ENCODE measurements around the gene SLC32A1. TPM values are rescaled to one million over a fixed set of nuclear protein-coding genes. Genes with fewer than 3 reads are reported as not detected.

SLC32A1 gene
- total RNA-seq, 1 experiment from 2014 or later, result not detected

DNA sequence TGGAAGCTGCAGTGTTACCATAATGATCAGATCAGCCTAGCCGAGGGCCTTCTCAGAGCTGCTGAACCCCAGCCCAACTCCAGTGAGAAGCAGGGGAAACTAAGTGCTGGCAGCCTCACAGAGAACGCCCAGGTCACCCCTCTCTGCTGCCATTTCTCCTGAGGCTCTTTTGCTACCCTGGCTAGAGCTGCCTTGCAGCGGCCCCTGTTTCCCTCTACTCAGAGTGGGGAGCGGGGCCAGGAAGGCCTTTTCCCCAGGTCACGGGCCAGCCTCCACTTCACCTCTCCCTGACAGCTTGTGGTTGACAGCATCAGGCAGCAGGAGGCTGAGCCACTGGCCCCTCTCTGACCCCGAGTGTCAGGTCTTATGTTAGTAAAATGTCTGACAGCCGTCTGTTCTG, 46.7 kb downstream of the SLC32A1 start:
- no peaks in the 10 kb centered on the region for H3K79me2 ChIP-seq (ENCODE audit: insufficient read depth, low read length)
- no peak overlapping the region for H2AFZ ChIP-seq (ENCODE audit: low read depth, low read length, poor library complexity, severe bottlenecking)
- TF ChIP-seq SP1 (IDR thresholded peaks at IDR 0.05; ENCODE audit: low read depth), result no peak
- TF ChIP-seq EZH2 (IDR thresholded peaks at IDR 0.05), result no peak
- TF ChIP-seq, protein P1, sequence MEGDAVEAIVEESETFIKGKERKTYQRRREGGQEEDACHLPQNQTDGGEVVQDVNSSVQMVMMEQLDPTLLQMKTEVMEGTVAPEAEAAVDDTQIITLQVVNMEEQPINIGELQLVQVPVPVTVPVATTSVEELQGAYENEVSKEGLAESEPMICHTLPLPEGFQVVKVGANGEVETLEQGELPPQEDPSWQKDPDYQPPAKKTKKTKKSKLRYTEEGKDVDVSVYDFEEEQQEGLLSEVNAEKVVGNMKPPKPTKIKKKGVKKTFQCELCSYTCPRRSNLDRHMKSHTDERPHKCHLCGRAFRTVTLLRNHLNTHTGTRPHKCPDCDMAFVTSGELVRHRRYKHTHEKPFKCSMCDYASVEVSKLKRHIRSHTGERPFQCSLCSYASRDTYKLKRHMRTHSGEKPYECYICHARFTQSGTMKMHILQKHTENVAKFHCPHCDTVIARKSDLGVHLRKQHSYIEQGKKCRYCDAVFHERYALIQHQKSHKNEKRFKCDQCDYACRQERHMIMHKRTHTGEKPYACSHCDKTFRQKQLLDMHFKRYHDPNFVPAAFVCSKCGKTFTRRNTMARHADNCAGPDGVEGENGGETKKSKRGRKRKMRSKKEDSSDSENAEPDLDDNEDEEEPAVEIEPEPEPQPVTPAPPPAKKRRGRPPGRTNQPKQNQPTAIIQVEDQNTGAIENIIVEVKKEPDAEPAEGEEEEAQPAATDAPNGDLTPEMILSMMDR (IDR thresholded peaks at IDR 0.05 in 2 of 3, conservative IDR thresholded peaks at IDR 0.05 in 1 of 3; ENCODE audit: borderline replicate concordance in 1 of 3, insufficient read depth in 1 of 3, low read depth in 2 of 3, low read length in 2 of 3), result no peak
- no peak for TF ChIP-seq TCF7L2 (IDR thresholded peaks at IDR 0.05; ENCODE audit: borderline replicate concordance, extremely low read depth, insufficient read depth, insufficient read length)
- no peak for TF ChIP-seq ZFX (IDR thresholded peaks at IDR 0.05)
- TF ChIP-seq POLR2AphosphoS5 (IDR thresholded peaks at IDR 0.05; ENCODE audit: low read depth, low read length), result no peak
- no peak for TF ChIP-seq CEBPB (IDR thresholded peaks at IDR 0.05; ENCODE audit: low read depth)
- TF ChIP-seq SIN3A (IDR thresholded peaks at IDR 0.05; ENCODE audit: low read depth), result no peak
- no peak for TF ChIP-seq JUND (IDR thresholded peaks at IDR 0.05)
- TF ChIP-seq, protein P2, sequence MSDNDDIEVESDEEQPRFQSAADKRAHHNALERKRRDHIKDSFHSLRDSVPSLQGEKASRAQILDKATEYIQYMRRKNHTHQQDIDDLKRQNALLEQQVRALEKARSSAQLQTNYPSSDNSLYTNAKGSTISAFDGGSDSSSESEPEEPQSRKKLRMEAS (IDR thresholded peaks at IDR 0.05), result no peak
- TF ChIP-seq ZNF274 (IDR thresholded peaks at IDR 0.05; ENCODE audit: low read depth, low read length), result no peak
- TF ChIP-seq EGR1 (IDR thresholded peaks at IDR 0.05; ENCODE audit: low read depth), result no peak
- no peak for TF ChIP-seq EZH2phosphoT487 (IDR thresholded peaks at IDR 0.05; ENCODE audit: borderline replicate concordance)
- no peak for TF ChIP-seq FOSL1 (IDR thresholded peaks at IDR 0.05; ENCODE audit: low read depth)
- TF ChIP-seq, protein P3, sequence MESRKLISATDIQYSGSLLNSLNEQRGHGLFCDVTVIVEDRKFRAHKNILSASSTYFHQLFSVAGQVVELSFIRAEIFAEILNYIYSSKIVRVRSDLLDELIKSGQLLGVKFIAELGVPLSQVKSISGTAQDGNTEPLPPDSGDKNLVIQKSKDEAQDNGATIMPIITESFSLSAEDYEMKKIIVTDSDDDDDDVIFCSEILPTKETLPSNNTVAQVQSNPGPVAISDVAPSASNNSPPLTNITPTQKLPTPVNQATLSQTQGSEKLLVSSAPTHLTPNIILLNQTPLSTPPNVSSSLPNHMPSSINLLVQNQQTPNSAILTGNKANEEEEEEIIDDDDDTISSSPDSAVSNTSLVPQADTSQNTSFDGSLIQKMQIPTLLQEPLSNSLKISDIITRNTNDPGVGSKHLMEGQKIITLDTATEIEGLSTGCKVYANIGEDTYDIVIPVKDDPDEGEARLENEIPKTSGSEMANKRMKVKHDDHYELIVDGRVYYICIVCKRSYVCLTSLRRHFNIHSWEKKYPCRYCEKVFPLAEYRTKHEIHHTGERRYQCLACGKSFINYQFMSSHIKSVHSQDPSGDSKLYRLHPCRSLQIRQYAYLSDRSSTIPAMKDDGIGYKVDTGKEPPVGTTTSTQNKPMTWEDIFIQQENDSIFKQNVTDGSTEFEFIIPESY (IDR thresholded peaks at IDR 0.05; ENCODE audit: extremely low read depth, insufficient replicate concordance, low read length), result no peak
- no peaks in the 10 kb centered on the region for H3K9me3 ChIP-seq (ENCODE audit: control insufficient read depth in 1 of 2, insufficient read depth in 1 of 2, low read depth in 1 of 2, low read length in 2 of 2)
- no peak overlapping the region for H3K4me3 ChIP-seq (replicated peaks in 1 of 2; ENCODE audit: low read depth in 1 of 2, low read length in 2 of 2)
- H3K36me3 ChIP-seq (ENCODE audit: control insufficient read depth in 1 of 2, insufficient read depth in 2 of 2, low read length in 2 of 2), result peaks cover 56 to 60% of the 10 kb centered on the region in 2 experiments
- ATAC-seq (no peak), DNase-seq (ENCODE audit: low read depth, low spot score) (no peak)
- H3K4me1 ChIP-seq (ENCODE audit: control insufficient read depth in 1 of 2, insufficient read depth in 2 of 2, low read length in 2 of 2), result peaks cover 6 to 11% of the 10 kb centered on the region in 2 experiments
- ChIA-PET POLR2A (no interaction called here), RAD21 (ENCODE audit: low non-redundant PET in 1 of 2, low total read pairs in 2 of 2, uncharacterized antibody in 2 of 2, unreplicated experiment in 2 of 2) (no interaction called here), CTCF (no interaction called here)
- intact Hi-C loops (cut with micrococcal nuclease), result no loop called here
- H3K4me2 ChIP-seq (ENCODE audit: low read length), result no peak overlapping the region
- H3K27me3 ChIP-seq (ENCODE audit: insufficient read depth, low read length), result no peaks in the 10 kb centered on the region
- BruUV-seq (replicated peaks), result no TSS peak
- H4K20me1 ChIP-seq (ENCODE audit: insufficient read depth), result no peaks in the 10 kb centered on the region
- H3K9me2 ChIP-seq (ENCODE audit: insufficient read depth), result no peaks in the 10 kb centered on the region
- H3K9ac ChIP-seq (ENCODE audit: low read length), result no peak overlapping the region
- H3K27ac ChIP-seq (ENCODE audit: low read depth, low read length), result no peak overlapping the region; the same call in 1 of the 2 replicates
